GM12892 (cell line): ENCODE results near the gene MAP10. TPM values are rescaled to one million over a fixed set of nuclear protein-coding genes. Genes with fewer than 3 reads are reported as not detected.

ENCODE experiments used
- DNase-seq: peaks from one replicate; pipeline ENCODE4 v3.0.0; 2011; ENCODE audit not compliant: insufficient read length
- FAIRE-seq: peaks from 2 replicates; lab custom pipeline; 2011; peaks lifted over from hg19 to GRCh38; lab: Jason Lieb, UNC
- POLR2A ChIP-seq: IDR thresholded peaks from 2 replicates; pipeline ENCODE4 v1.6.1; 2011; ENCODE audit warnings: low read depth, low read length, control low read depth
- POLR2AphosphoS5 ChIP-seq: IDR thresholded peaks from 2 replicates; pipeline ENCODE4 v1.6.1; 2011; ENCODE audit warnings: low read depth, low read length, control low read depth
- TAF1 ChIP-seq: IDR thresholded peaks from 2 replicates; pipeline ENCODE4 v1.6.1; 2011; ENCODE audit warnings: low read depth, mild to moderate bottlenecking, control low read depth, low read length, borderline replicate concordance
- polyA plus RNA-seq: library from polyadenylated mRNA; unstranded; fragments of >200 nt; gene quantifications from one replicate; pipeline ENCODE4 v1.2.1, GENCODE V29; 2012; ENCODE audit warnings: missing spikeins, inconsistent platforms; ENCODE audit not compliant: missing spikeins

Gene MAP10, protein sequence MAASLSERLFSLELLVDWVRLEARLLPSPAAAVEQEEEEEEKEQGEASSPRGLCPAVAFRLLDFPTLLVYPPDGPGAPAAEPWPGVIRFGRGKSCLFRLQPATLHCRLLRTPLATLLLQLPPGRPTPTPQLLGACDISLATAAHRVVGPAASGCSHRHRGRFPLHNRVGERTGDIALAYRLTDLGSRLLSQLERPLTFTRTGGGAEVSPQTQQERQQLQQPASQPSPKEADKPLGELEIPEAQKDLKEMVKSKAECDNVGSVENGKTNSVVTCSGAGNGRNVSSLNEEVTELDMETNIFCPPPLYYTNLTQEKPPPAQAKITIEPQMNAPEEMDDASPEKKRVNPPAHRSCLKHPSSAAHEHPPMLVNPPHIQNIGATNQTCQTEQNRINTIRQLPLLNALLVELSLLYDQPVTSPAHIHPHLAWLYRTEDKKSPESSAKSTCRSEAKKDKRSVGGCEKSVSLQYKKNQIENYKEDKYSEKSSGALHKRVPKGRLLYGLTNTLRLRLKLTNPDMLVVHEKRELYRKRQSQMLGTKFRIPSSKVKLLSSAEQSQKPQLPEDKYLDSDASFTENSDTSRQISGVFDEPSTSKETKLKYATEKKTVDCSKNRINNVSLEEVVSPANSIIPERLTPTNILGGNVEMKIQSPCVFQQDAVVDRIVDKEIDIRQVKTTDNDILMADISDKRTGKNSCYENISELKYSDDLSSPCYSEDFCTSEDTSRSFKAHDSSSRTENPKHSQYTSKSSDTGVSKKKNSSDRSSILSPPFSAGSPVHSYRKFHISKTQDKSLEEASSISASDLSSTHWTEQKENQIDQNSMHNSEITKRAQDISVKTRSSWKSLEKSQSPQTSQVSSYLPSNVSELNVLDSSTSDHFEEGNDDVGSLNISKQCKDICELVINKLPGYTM
- 1.4 TPM for polyA plus RNA-seq

DNA sequence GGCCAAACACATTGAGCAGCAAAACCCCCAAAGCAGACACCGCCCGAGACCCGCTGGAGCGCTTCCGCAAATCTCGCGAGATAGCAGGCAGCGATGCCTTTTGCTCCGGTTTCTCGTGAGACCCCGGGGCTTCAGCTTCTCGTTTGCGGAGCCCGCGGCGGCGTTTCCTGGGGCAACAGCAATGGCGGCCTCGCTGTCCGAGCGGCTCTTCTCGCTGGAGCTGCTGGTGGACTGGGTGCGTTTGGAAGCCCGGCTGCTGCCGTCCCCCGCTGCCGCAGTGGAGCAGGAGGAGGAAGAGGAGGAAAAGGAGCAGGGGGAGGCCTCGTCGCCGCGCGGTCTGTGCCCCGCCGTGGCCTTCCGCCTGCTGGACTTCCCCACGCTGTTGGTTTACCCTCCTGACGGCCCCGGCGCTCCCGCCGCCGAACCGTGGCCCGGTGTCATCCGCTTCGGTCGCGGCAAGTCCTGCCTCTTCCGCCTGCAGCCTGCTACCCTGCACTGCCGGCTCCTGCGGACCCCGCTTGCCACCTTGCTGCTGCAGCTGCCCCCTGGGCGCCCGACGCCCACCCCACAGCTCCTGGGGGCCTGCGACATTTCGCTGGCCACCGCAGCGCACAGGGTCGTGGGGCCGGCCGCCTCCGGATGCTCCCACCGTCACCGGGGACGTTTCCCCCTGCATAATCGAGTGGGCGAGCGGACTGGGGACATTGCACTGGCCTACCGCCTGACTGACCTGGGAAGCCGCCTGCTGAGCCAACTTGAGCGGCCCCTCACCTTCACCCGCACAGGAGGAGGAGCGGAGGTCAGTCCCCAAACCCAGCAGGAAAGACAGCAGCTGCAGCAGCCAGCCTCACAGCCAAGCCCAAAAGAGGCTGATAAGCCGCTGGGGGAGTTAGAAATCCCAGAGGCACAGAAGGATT, at the start of gene MAP10:
MAP10 (plus strand) TSS at position 148 of the 917 bp plus-strand sequence; CDS start at position 182, 34 bp downstream.
- FAIRE-seq = peak; percentile 48
- TF ChIP-seq POLR2A = peak; percentile 57; the same call in 1 of the 2 replicates
- TF ChIP-seq TAF1 = no peak
- TF ChIP-seq POLR2AphosphoS5 = peak; percentile 31; the same call in 1 of the 2 replicates
- DNase-seq = peak; percentile 56

DNA sequence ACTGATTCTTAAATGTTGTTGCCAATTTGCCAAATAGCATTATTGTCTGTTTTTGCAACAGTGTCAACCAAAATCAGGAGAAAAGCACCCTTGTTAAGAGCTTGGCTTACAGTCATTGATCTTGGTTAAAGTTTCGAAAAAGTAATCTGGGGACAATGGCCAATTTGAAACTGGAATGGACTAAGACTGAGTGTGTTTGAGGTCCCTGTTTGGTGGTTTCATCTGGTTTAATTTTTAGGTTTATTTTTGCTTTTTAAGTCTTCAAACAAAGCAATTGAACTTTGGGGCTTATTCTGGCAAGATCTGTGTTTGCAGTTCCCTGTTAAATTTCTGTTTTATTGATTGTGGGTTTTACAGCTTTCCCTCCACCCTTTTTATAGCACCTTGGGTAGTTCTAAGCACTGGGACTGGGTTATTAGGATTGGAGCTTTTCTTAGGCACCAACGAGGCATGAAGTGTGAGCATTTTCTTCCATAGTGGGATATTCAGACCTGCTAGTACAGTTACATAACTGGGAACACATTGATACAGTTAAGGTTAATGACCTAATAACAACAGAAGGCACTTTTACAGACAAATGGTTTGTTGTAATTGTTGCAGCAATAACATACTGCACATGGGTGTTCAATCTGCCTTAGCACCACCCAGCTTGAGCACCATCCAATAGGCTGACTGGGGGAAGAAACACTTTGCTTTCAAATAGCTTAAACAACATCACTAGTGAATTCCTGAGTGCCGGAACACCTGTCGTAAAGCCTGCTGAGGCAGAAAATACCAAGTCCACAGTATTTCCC, 40.6 kb upstream of the MAP10 start:
- FAIRE-seq (no peak), DNase-seq (no peak)
- TF ChIP-seq POLR2A (no peak), TAF1 (no peak), POLR2AphosphoS5 (no peak)

DNA sequence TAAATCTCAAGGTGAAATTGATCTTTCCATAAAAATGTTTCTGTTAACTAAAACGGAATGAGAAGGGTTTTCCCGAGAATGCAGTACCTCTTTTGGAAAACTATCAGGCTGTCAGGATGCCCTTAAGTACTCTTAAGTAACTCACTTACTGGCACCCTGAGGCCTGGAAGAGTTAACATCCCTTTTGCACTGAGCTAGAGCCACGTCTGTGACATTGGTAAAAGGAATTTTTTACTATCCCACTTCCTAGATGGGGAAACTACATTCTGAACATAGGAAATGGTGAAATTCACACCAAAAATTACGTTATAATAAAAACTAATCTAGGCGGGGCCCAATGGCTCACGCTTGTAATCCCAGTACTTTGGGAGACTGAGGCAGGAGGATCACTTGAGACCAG, 39.7 kb upstream of the MAP10 start:
- TF ChIP-seq POLR2AphosphoS5 (no peak), POLR2A (no peak), TAF1 (no peak)
- no peak for DNase-seq
- FAIRE-seq = no peak

DNA sequence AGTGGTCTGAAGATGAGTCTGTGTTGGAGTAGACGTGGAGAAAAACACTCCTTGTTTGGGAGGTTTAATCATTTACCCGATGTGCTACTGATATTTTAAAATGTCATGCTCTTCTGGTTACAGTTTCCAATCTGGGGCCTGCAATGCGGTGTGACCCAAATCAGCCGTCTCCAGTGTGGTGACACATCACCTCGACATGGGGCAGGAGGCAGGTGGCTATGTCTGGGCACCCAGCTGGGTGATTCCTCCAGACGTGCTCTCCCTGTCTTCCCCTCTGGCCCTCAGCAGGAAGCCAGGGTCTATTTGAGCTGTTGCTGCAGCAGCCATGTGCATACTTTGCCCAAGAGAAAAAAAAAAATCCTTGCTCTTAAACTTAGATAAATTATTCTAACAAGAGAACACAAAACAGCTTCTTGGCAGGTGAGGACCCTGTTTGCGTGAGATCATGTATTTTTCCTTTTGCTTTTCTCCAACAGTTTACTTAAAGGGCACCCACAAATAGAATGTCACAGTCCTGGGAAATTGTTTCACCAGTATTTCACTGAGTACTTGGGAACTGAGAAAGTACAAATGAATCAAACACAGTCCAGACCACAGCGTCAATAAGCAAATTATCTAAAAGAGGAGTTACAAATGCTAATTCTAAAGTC, 38.9 kb upstream of the MAP10 start:
- DNase-seq (no peak), FAIRE-seq (no peak)
- TF ChIP-seq TAF1 = no peak
- no peak for TF ChIP-seq POLR2A
- TF ChIP-seq POLR2AphosphoS5 = no peak

DNA sequence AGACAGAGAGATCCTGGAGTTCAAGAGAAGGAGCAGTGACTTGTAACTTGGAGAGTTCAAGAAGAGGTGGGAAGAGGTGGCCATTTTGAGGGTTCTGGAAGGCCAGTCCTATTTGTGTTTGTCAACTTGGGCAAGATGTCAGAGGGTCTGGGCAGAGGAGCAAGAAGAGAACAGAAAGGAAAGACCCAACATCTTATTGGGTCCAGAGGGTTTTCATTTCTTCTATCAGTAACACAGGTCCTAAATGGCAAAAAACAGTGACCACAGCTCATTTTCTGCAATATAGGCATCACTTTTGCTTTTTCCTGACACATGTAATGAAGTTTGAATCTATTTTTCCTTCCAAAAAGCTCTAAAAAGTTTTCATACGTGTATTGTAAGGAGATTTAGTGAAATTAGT, 38.3 kb upstream of the MAP10 start:
- DNase-seq (no peak), FAIRE-seq (no peak)
- TF ChIP-seq TAF1 = no peak
- TF ChIP-seq POLR2AphosphoS5 = no peak
- TF ChIP-seq POLR2A = no peak

DNA sequence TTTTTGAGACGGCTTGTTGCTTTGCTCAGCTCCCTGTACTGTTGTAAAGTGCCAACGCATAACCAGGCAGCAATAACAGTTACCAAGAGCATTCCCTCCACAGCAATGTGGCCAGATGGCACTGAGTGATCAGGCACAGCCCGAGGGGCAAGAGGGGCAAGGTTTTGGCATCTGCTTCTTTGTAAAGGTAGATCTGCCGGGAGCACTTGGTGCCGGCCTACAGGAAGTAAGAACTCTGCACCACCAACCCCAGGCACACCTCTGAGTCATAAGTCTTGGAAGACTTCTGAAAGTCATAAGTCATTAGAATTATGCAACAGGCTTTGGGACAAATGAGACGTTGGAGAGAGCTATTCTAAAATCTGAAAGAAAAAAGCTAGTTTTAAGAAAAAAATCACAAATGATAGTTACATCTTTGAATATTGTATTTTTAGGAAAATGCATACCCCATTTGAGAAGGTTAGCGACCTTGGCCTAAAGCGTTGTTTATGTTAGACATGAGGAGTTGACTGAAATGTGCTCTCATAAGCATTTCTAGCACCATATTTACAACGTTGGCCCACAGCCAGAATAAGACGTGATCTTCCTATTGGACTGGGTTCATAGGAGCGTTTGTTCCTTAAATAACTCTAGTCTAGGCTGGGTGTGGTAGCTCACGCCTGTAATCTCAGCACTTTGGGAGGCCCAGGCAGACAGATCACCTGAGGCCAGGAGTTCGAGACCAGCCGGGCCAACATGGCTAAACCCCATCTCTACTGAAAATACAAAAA, 37.7 kb upstream of the MAP10 start:
- no peak for DNase-seq
- FAIRE-seq = no peak

DNA sequence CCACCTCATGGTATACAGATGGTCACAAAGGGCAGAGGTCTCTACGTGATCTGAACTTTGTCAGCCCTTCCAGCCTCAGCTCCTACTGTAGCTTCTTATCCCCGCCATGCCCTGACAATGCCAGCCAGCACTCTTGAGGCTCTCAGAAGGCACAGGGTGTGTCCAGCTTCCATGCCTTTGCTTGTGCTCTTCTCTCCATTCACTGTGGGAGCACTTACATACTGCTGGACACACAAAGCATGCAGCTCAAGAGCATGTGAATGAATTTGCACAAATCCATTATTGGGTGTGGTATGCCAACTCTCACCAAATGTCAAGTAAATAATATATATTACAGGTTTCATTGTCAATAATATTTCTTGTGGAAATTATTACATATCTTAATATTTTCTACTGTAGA, 36.4 kb upstream of the MAP10 start:
- TF ChIP-seq TAF1 (no peak), POLR2AphosphoS5 (no peak), POLR2A (no peak)
- FAIRE-seq (no peak), DNase-seq (no peak)

More for the DNA sequence above, 37.7 kb upstream of the MAP10 start:
- TF ChIP-seq POLR2AphosphoS5 (no peak), POLR2A (no peak), TAF1 (no peak)

DNA sequence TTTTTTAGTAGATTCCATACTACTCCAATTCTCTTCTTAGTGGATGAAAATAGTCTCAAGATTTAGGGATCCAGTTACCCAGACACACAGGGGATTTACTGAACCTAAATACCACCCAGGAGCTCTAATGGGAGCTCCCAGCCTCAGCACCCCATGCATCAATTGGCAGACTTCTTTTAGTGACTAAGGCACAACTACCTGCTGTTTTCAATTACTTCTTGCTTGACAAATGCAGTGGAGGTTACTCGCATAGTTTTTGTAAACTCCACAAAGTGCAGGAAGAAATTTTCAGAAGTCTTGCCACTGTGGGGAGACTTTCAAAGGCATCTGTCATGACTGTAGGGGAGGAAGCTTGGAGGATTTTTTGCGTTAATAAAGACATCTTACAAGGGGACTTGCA, 35.5 kb upstream of the MAP10 start:
- DNase-seq = no peak
- TF ChIP-seq POLR2A (no peak), TAF1 (no peak), POLR2AphosphoS5 (no peak)
- no peak for FAIRE-seq

DNA sequence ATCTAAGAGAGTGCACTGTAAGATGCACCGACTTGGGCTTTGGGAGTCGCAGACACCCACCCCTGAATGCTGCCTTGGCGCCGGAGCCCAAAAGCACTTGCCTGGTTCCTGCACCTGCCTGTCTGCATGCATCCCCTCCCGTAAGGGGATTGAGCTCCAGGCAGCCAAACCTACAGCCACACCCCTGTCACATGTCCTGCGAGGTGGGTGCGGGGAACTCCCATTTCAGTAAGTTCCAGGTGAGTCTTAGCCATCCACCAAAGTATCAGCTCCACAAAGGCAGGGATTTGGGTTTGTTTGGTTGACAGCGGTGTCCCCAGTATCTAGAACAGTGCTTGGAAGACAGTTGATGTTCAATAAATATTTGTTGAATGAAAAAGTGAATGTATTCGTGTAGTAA, 31.5 kb upstream of the MAP10 start:
- no peak for TF ChIP-seq TAF1
- TF ChIP-seq POLR2A = no peak
- TF ChIP-seq POLR2AphosphoS5 = no peak
- no peak for DNase-seq
- FAIRE-seq = no peak
